WTC11 (cell line): ENCODE results near the gene PRKCZ. TPM values are rescaled to one million over a fixed set of nuclear protein-coding genes. Genes with fewer than 3 reads are reported as not detected.

Experiments used
- ATAC-seq: fragments of 200-7000 bp; cut with Tn5 transposase; 2 replicates; pipeline ENCODE4 v1.10.0; 2021; ENCODE audit warnings: mild to moderate bottlenecking, moderate library complexity
- CTCF ChIA-PET: fragments of 300-600 bp; sonication (Branson Sonifier 250); formaldehyde crosslinking; loops from one replicate; lab custom pipeline; 2021; ENCODE audit warnings: antibody characterized with exemption; lab: Charles Lee
- POLR2A ChIA-PET: fragments of 350-600 bp; sonication (Branson Sonifier 250); formaldehyde crosslinking; loops from one replicate; lab custom pipeline; 2021; ENCODE audit warnings: antibody characterized with exemption; lab: Charles Lee
- DNase-seq: peaks from one replicate; pipeline ENCODE4 v3.0.0; 2021; ENCODE audit warnings: low spot score
- H3K27ac Mint-ChIP-seq: 2 replicates; pipeline ENCODE4 v1.8.0; 2021; ENCODE audit warnings: mixed read lengths
- H3K27me3 Mint-ChIP-seq: 2 replicates; pipeline ENCODE4 v1.8.0; 2021; ENCODE audit warnings: low read depth, mild to moderate bottlenecking, moderate library complexity, mixed read lengths
- H3K36me3 Mint-ChIP-seq: 2 replicates; pipeline ENCODE4 v1.8.0; 2021; ENCODE audit warnings: mixed read lengths
- H3K4me1 Mint-ChIP-seq: 2 replicates; pipeline ENCODE4 v1.8.0; 2022; ENCODE audit warnings: mixed read lengths
- H3K4me3 Mint-ChIP-seq: 2 replicates; pipeline ENCODE4 v1.8.0; 2021; ENCODE audit warnings: mild to moderate bottlenecking, moderate library complexity, mixed read lengths
- H3K9me3 Mint-ChIP-seq: 2 replicates; pipeline ENCODE4 v1.8.0; 2021; ENCODE audit warnings: mixed read lengths
- CREM ChIP-seq: sonication (generic); formaldehyde crosslinking; IDR thresholded peaks from 2 replicates; pipeline ENCODE4 v1.8.1; 2022; ENCODE audit warnings: mild to moderate bottlenecking, missing genetic modification reagents, moderate library complexity
- ELF4 ChIP-seq: sonication (generic); formaldehyde crosslinking; IDR thresholded peaks from 2 replicates; pipeline ENCODE4 v1.8.1; 2022; ENCODE audit warnings: low read depth, mild to moderate bottlenecking, moderate library complexity, missing genetic modification reagents
- FOXP1 ChIP-seq: sonication (generic); formaldehyde crosslinking; IDR thresholded peaks from 2 replicates; pipeline ENCODE4 v1.8.0; 2022; ENCODE audit warnings: missing genetic modification reagents, mild to moderate bottlenecking, moderate library complexity, borderline replicate concordance
- GRHL2 ChIP-seq: fragments of 250-450 bp; sonication (Bioruptor Pico); IDR thresholded peaks from 2 replicates; pipeline ENCODE4 v1.8.0; 2022; ENCODE audit warnings: mild to moderate bottlenecking, moderate library complexity; ENCODE audit not compliant: insufficient replicate concordance, severe bottlenecking
- GTF2I ChIP-seq: fragments of 250-450 bp; sonication (Bioruptor Pico); conservative IDR thresholded peaks from 2 replicates; pipeline ENCODE4 v1.4.0; 2021; ENCODE audit warnings: mild to moderate bottlenecking
- HMGA2 ChIP-seq: fragments of 250-450 bp; sonication (Bioruptor Pico); IDR thresholded peaks from 2 replicates; pipeline ENCODE4 v1.4.0; 2021; ENCODE audit warnings: mild to moderate bottlenecking, moderate library complexity
- HMGXB4 ChIP-seq: sonication (generic); formaldehyde crosslinking; IDR thresholded peaks from 2 replicates; pipeline ENCODE4 v1.8.1; 2023; ENCODE audit warnings: mild to moderate bottlenecking, moderate library complexity, missing genetic modification reagents
- JAZF1 ChIP-seq: fragments of 250-450 bp; sonication (Bioruptor Pico); IDR thresholded peaks from 2 replicates; pipeline ENCODE4 v1.9.0; 2021; ENCODE audit warnings: moderate library complexity, mild to moderate bottlenecking, inconsistent platforms
- MAX ChIP-seq: sonication (generic); formaldehyde crosslinking; IDR thresholded peaks from 2 replicates; pipeline ENCODE4 v1.8.0; 2022; ENCODE audit warnings: mild to moderate bottlenecking, missing genetic modification reagents
- MXD4 ChIP-seq: fragments of 250-450 bp; sonication (Bioruptor Pico); IDR thresholded peaks from 2 replicates; pipeline ENCODE4 v1.8.0; 2021; ENCODE audit warnings: mild to moderate bottlenecking, moderate library complexity, borderline replicate concordance
- NR3C1 ChIP-seq: sonication (generic); formaldehyde crosslinking; conservative IDR thresholded peaks from 2 replicates; pipeline ENCODE4 v1.8.1; 2023; ENCODE audit warnings: low read depth, mild to moderate bottlenecking, missing genetic modification reagents
- PRDM15 ChIP-seq: sonication (generic); formaldehyde crosslinking; IDR thresholded peaks from 2 replicates; pipeline ENCODE4 v1.8.0; 2022; ENCODE audit warnings: missing genetic modification reagents
- RELA ChIP-seq: sonication (generic); formaldehyde crosslinking; IDR thresholded peaks from 2 replicates; pipeline ENCODE4 v1.8.1; 2022; ENCODE audit warnings: missing genetic modification reagents, mild to moderate bottlenecking, borderline replicate concordance
- RORB ChIP-seq: fragments of 250-450 bp; sonication (Bioruptor Pico); IDR thresholded peaks from 2 replicates; pipeline ENCODE4 v1.9.0; 2021; ENCODE audit warnings: mild to moderate bottlenecking
- SOX15 ChIP-seq: fragments of 250-450 bp; sonication (Bioruptor Pico); IDR thresholded peaks from 2 replicates; pipeline ENCODE4 v1.9.0; 2021; ENCODE audit warnings: mild to moderate bottlenecking
- ZNF532 ChIP-seq: fragments of 250-450 bp; sonication (Bioruptor Pico); IDR thresholded peaks from 2 replicates; pipeline ENCODE4 v1.9.0; 2021; ENCODE audit warnings: mild to moderate bottlenecking, borderline replicate concordance
- total RNA-seq: library from RNA; stranded (reverse); gene quantifications from 3 replicates; pipeline ENCODE4 v1.2.3, GENCODE V29; 2021
- TF ChIP-seq, protein P1 (sequence below): sonication (generic); formaldehyde crosslinking; IDR thresholded peaks from 2 replicates; pipeline ENCODE4 v1.8.1; 2022; ENCODE audit warnings: mild to moderate bottlenecking, moderate library complexity, missing genetic modification reagents
- TF ChIP-seq, protein P2 (sequence below): sonication (generic); formaldehyde crosslinking; IDR thresholded peaks from 2 replicates; pipeline ENCODE4 v1.8.1; 2022; ENCODE audit warnings: low read depth, mild to moderate bottlenecking, moderate library complexity, missing genetic modification reagents, borderline replicate concordance
- TF ChIP-seq, protein P3 (sequence below): sonication (generic); formaldehyde crosslinking; IDR thresholded peaks from 2 replicates; pipeline ENCODE4 v1.8.1; 2023; ENCODE audit warnings: mild to moderate bottlenecking, missing genetic modification reagents

Gene PRKCZ
- total RNA-seq, 1 experiment from 2014 or later: 52.5 TPM

DNA sequence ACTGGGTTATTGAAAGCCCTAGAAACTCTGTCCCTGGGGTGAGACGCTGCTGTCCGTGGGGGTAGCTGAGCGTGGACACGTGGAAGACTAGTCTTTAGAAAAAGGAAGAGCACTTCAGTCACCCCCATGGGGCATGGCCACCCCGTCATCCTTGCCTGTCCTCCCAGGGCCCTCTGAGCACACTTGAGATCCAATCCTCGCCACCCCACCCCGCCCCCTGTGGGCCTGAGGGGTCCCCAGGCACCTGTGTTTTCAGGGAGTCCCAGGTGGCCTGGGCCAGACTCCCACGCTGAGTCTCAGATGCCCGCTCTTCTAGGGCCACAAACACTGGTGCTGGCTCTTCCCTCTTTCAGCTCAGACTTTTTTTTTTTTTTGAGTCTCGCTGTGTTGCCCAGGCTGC lies 2.5 kb downstream of the PRKCZ start:
- Mint-ChIP-seq H3K4me1 (peaks cover 17% of the 10 kb centered on the region), H3K27ac (peak overlapping the region; percentile 70; the same call in 1 of the 2 replicates), H3K27me3 (peaks cover 2% of the 10 kb centered on the region; the same call in 1 of the 2 replicates), H3K36me3 (peaks cover 5% of the 10 kb centered on the region), H3K9me3 (no peaks in the 10 kb centered on the region), H3K4me3 (peak overlapping the region; percentile 32)
- CTCF ChIA-PET: no interaction called here
- POLR2A ChIA-PET: no interaction called here
- no peak for DNase-seq
- no peak for TF ChIP-seq RORB (CRISPR knock-in tag)
- no peak for ATAC-seq

GRCh38 chr1:2053217-2053616 lies 3.0 kb downstream of the PRKCZ start:
- CTCF ChIA-PET: no interaction called here
- POLR2A ChIA-PET: no interaction called here
- Mint-ChIP-seq H3K4me3 (peak overlapping the region; percentile 25), H3K36me3 (peaks cover 5% of the 10 kb centered on the region), H3K27ac (no peak overlapping the region), H3K27me3 (peaks cover 2% of the 10 kb centered on the region; the same call in 1 of the 2 replicates), H3K9me3 (no peaks in the 10 kb centered on the region), H3K4me1 (peaks cover 15% of the 10 kb centered on the region)
- DNase-seq (no peak), ATAC-seq (no peak)
- no peak for TF ChIP-seq GTF2I (CRISPR knock-in tag)
- no peak for TF ChIP-seq RELA (CRISPR knock-in tag)
- TF ChIP-seq, protein P1, sequence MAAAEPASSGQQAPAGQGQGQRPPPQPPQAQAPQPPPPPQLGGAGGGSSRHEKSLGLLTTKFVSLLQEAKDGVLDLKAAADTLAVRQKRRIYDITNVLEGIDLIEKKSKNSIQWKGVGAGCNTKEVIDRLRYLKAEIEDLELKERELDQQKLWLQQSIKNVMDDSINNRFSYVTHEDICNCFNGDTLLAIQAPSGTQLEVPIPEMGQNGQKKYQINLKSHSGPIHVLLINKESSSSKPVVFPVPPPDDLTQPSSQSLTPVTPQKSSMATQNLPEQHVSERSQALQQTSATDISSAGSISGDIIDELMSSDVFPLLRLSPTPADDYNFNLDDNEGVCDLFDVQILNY (CRISPR knock-in tag): no peak
- TF ChIP-seq, protein P2, sequence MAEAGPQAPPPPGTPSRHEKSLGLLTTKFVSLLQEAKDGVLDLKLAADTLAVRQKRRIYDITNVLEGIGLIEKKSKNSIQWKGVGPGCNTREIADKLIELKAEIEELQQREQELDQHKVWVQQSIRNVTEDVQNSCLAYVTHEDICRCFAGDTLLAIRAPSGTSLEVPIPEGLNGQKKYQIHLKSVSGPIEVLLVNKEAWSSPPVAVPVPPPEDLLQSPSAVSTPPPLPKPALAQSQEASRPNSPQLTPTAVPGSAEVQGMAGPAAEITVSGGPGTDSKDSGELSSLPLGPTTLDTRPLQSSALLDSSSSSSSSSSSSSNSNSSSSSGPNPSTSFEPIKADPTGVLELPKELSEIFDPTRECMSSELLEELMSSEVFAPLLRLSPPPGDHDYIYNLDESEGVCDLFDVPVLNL (CRISPR knock-in tag): no peak
- no peak for TF ChIP-seq NR3C1 (CRISPR knock-in tag)
- TF ChIP-seq MAX (CRISPR knock-in tag): no peak
- TF ChIP-seq, protein P3, sequence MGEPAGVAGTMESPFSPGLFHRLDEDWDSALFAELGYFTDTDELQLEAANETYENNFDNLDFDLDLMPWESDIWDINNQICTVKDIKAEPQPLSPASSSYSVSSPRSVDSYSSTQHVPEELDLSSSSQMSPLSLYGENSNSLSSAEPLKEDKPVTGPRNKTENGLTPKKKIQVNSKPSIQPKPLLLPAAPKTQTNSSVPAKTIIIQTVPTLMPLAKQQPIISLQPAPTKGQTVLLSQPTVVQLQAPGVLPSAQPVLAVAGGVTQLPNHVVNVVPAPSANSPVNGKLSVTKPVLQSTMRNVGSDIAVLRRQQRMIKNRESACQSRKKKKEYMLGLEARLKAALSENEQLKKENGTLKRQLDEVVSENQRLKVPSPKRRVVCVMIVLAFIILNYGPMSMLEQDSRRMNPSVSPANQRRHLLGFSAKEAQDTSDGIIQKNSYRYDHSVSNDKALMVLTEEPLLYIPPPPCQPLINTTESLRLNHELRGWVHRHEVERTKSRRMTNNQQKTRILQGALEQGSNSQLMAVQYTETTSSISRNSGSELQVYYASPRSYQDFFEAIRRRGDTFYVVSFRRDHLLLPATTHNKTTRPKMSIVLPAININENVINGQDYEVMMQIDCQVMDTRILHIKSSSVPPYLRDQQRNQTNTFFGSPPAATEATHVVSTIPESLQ: no peak
- TF ChIP-seq ELF4: no peak
- no peak for TF ChIP-seq ZNF532 (CRISPR knock-in tag)
- no peak for TF ChIP-seq FOXP1
- TF ChIP-seq JAZF1 (CRISPR knock-in tag): no peak
- no peak for TF ChIP-seq RORB (CRISPR knock-in tag)
- no peak for TF ChIP-seq MXD4 (CRISPR knock-in tag)
- TF ChIP-seq SOX15 (CRISPR knock-in tag): no peak
- TF ChIP-seq HMGXB4 (CRISPR knock-in tag): no peak
- TF ChIP-seq HMGA2 (CRISPR knock-in tag): no peak
- TF ChIP-seq CREM: no peak
- TF ChIP-seq GRHL2 (CRISPR knock-in tag): no peak
- TF ChIP-seq PRDM15: no peak
